A549 (cell line): ENCODE results near the gene ALOX12. TPM values are rescaled to one million over a fixed set of nuclear protein-coding genes. Genes with fewer than 3 reads are reported as not detected.

Experiments used
- ATAC-seq, 2 experiments: fragments of 200-7000 bp in 1 of 2; fragments of >200 bp in 1 of 2; cut with Nextera tagmentation in 1 of 2; cut with Tn5 transposase in 1 of 2; 3 replicates each; pipeline versions ENCODE4 v1.8.0 to v1.9.1; 2018 to 2020; ENCODE audit warnings: mild to moderate bottlenecking in 1 of 2, moderate library complexity in 1 of 2
- CTCF ChIA-PET: fragments of 300-600 bp; sonication (Branson Sonifier 250); formaldehyde crosslinking; extraction: SDS; loops from one replicate; lab custom pipeline; 2021; ENCODE audit warnings: antibody characterized with exemption, inconsistent platforms; lab: Yijun Ruan, JAX
- POLR2A ChIA-PET: fragments of 350-600 bp; formaldehyde crosslinking; extraction: SDS; loops from one replicate; lab custom pipeline; 2021; ENCODE audit warnings: antibody characterized with exemption, inconsistent platforms; lab: Yijun Ruan, JAX
- DNase-seq, 2 experiments: peaks; one replicate each; pipeline versions ENCODE4 v3.0.0 to v3.0.0-alpha.2; 2011 to 2016; ENCODE audit warnings: low read depth in 1 of 2, low spot score in 1 of 2
- FAIRE-seq: peaks from 2 replicates; lab custom pipeline; 2011; peaks lifted over from hg19 to GRCh38; lab: Jason Lieb, UNC
- H3K27ac ChIP-seq, 2 experiments: fragments of >200 bp; sonication (Bioruptor Twin); formaldehyde crosslinking; 3 replicates each; pipeline ENCODE4 v1.5.1; 2016 to 2017
- H3K4me1 ChIP-seq: fragments of >200 bp; sonication (Bioruptor Twin); formaldehyde crosslinking; 3 replicates; pipeline ENCODE4 v1.6.1; 2016
- H3K4me2 ChIP-seq: fragments of >200 bp; sonication (Bioruptor Twin); formaldehyde crosslinking; 3 replicates; pipeline ENCODE4 v1.6.1; 2016
- H3K4me3 ChIP-seq: fragments of >200 bp; sonication (Bioruptor Twin); formaldehyde crosslinking; 3 replicates; pipeline ENCODE4 v1.5.1; 2016
- H3K9me3 ChIP-seq: fragments of >200 bp; sonication (Bioruptor Twin); formaldehyde crosslinking; 3 replicates; pipeline ENCODE4 v1.6.1; 2016
- EHF ChIP-seq: fragments of 250-450 bp; sonication (Bioruptor Pico); IDR thresholded peaks from 2 replicates; pipeline ENCODE4 v1.5.0; 2020; ENCODE audit warnings: mild to moderate bottlenecking
- EHMT2 ChIP-seq: fragments of 200-600 bp; sonication (generic); IDR thresholded peaks from 2 replicates; pipeline ENCODE4 v1.6.1; 2016; ENCODE audit warnings: antibody characterized with exemption, low read depth, mild to moderate bottlenecking, moderate library complexity
- ESRRA ChIP-seq: fragments of 150-350 bp; IDR thresholded peaks from 2 replicates; pipeline ENCODE4 v1.6.1; 2014; ENCODE audit warnings: mild to moderate bottlenecking, low read length, borderline replicate concordance
- HDAC2 ChIP-seq: fragments of 200-600 bp; sonication (generic); IDR thresholded peaks from 2 replicates; pipeline ENCODE4 v1.6.1; 2016
- HEYL ChIP-seq: fragments of 250-450 bp; sonication (Bioruptor Pico); IDR thresholded peaks from 2 replicates; pipeline ENCODE4 v1.8.0; 2021; ENCODE audit warnings: mild to moderate bottlenecking, moderate library complexity
- HOXB13 ChIP-seq: fragments of 250-450 bp; sonication (Bioruptor Pico); IDR thresholded peaks from 2 replicates; pipeline ENCODE4 v1.5.0; 2020; ENCODE audit warnings: low read depth, mild to moderate bottlenecking, moderate library complexity
- HOXB5 ChIP-seq: fragments of 250-450 bp; sonication (Bioruptor Pico); IDR thresholded peaks from 2 replicates; pipeline ENCODE4 v1.5.0; 2020; ENCODE audit warnings: mild to moderate bottlenecking, moderate library complexity
- JUN ChIP-seq, 2 experiments: fragments of >200 bp; sonication (Bioruptor Twin); formaldehyde crosslinking; IDR thresholded peaks; 2 replicates in 1 of 2; 3 replicates in 1 of 2; pipeline ENCODE4 v1.6.1; 2016 to 2017
- KDM5A ChIP-seq: fragments of 200-600 bp; sonication (generic); IDR thresholded peaks from 2 replicates; pipeline ENCODE4 v1.6.1; 2016; ENCODE audit warnings: antibody characterized with exemption, mild to moderate bottlenecking
- MAZ ChIP-seq: fragments of 150-350 bp; IDR thresholded peaks from 2 replicates; pipeline ENCODE4 v1.6.1; 2014; ENCODE audit warnings: antibody characterized with exemption, low read depth, low read length, borderline replicate concordance
- MYC ChIP-seq: IDR thresholded peaks from 2 replicates; pipeline ENCODE4 v1.6.1; 2012; ENCODE audit warnings: mild to moderate bottlenecking, inconsistent platforms, low read length, improper control_type of control experiment, borderline replicate concordance
- NFE2L2 ChIP-seq: fragments of 150-350 bp; conservative IDR thresholded peaks from 2 replicates; pipeline ENCODE4 v1.6.1; 2014; ENCODE audit warnings: low read length
- NPAS2 ChIP-seq: fragments of 250-450 bp; sonication (Bioruptor Pico); IDR thresholded peaks from 2 replicates; pipeline ENCODE4 v1.8.0; 2022; ENCODE audit warnings: mild to moderate bottlenecking, moderate library complexity, borderline replicate concordance
- POLR2A ChIP-seq: IDR thresholded peaks from 2 replicates; pipeline ENCODE4 v1.6.1; 2012; ENCODE audit warnings: mild to moderate bottlenecking, low read length
- POLR2AphosphoS2 ChIP-seq: conservative IDR thresholded peaks from 2 replicates; pipeline ENCODE4 v1.6.1; 2012; ENCODE audit warnings: low read length, improper control_type of control experiment, inconsistent platforms
- RARB ChIP-seq: fragments of 250-450 bp; sonication (Bioruptor Pico); IDR thresholded peaks from 2 replicates; pipeline ENCODE4 v1.8.0; 2021; ENCODE audit warnings: mild to moderate bottlenecking, moderate library complexity
- RCOR1 ChIP-seq: fragments of 150-350 bp; IDR thresholded peaks from 2 replicates; pipeline ENCODE4 v1.6.1; 2014; ENCODE audit warnings: antibody characterized with exemption, low read length, low read depth
- RNF2 ChIP-seq: fragments of 200-600 bp; sonication (generic); IDR thresholded peaks from 2 replicates; pipeline ENCODE4 v1.6.1; 2016; ENCODE audit warnings: low read depth, mild to moderate bottlenecking, antibody characterized with exemption, moderate library complexity, borderline replicate concordance
- TP53 ChIP-seq: fragments of 250-450 bp; sonication (Bioruptor Pico); IDR thresholded peaks from 2 replicates; pipeline ENCODE4 v1.5.0; 2021; ENCODE audit warnings: mild to moderate bottlenecking, moderate library complexity
- ZFP36 ChIP-seq: fragments of 450-650 bp; IDR thresholded peaks from 2 replicates; pipeline ENCODE4 v1.6.1; 2014; ENCODE audit warnings: borderline replicate concordance; ENCODE audit not compliant: partially characterized antibody
- ZNF302 ChIP-seq: fragments of 250-450 bp; sonication (Bioruptor Pico); IDR thresholded peaks from 2 replicates; pipeline ENCODE4 v1.9.0; 2021; ENCODE audit warnings: inconsistent platforms, mild to moderate bottlenecking, moderate library complexity
- ZSCAN20 ChIP-seq: fragments of 250-450 bp; sonication (Bioruptor Pico); IDR thresholded peaks from 2 replicates; pipeline ENCODE4 v1.8.0; 2022; ENCODE audit warnings: mild to moderate bottlenecking, moderate library complexity
- WGBS: methylation state at CpG from one replicate; pipeline ENCODE4 v1.1.6; 2017; ENCODE audit errors: missing lambda C conversion rate; 5-methylcytosine and 5-hydroxymethylcytosine counted together
- polyA plus RNA-seq, 4 experiments: library from polyadenylated mRNA; depleted of rRNA in 3 of 4; stranded (reverse); fragments of >200 nt; fragmentation: RNase III in 1 of 4; extraction: RNeasy Plus Mini Kit Qiagen cat#74134 plus additional on column Dnase treatment in 1 of 4; gene quantifications; 2 replicates in 3 of 4; 3 replicates in 1 of 4; pipeline ENCODE4 v1.2.3, GENCODE V29; 2011 to 2017
- TF ChIP-seq, protein P1 (sequence below): fragments of 150-350 bp; IDR thresholded peaks from 2 replicates; pipeline ENCODE4 v1.6.1; 2014; ENCODE audit warnings: low read depth, mild to moderate bottlenecking, low read length
- TF ChIP-seq, protein P2 (sequence below): IDR thresholded peaks from 2 replicates; pipeline ENCODE4 v1.6.1; 2012
- TF ChIP-seq, protein P3 (sequence below): fragments of >200 bp; sonication (Bioruptor Twin); formaldehyde crosslinking; IDR thresholded peaks from 2 replicates; pipeline ENCODE4 v1.6.1; 2016
- TF ChIP-seq, protein P4 (sequence below): fragments of 450-650 bp; IDR thresholded peaks from 2 replicates; pipeline ENCODE4 v1.6.1; 2014; ENCODE audit warnings: antibody characterized with exemption
- TF ChIP-seq, protein P5 (sequence below): fragments of >200 bp; sonication (Bioruptor Twin); formaldehyde crosslinking; IDR thresholded peaks from 3 replicates; pipeline ENCODE4 v1.6.1; 2016
- TF ChIP-seq, protein P6 (sequence below): IDR thresholded peaks from 2 replicates; pipeline ENCODE4 v1.6.1; 2012
- TF ChIP-seq, protein P7 (sequence below): fragments of 250-450 bp; sonication (Bioruptor Pico); IDR thresholded peaks from 2 replicates; pipeline ENCODE4 v1.5.0; 2020; ENCODE audit warnings: low read depth, mild to moderate bottlenecking, moderate library complexity

The ALOX12 gene
- polyA plus RNA-seq, 2 of the 4 experiments (the other 2 are of a cell fraction) = not detected

DNA sequence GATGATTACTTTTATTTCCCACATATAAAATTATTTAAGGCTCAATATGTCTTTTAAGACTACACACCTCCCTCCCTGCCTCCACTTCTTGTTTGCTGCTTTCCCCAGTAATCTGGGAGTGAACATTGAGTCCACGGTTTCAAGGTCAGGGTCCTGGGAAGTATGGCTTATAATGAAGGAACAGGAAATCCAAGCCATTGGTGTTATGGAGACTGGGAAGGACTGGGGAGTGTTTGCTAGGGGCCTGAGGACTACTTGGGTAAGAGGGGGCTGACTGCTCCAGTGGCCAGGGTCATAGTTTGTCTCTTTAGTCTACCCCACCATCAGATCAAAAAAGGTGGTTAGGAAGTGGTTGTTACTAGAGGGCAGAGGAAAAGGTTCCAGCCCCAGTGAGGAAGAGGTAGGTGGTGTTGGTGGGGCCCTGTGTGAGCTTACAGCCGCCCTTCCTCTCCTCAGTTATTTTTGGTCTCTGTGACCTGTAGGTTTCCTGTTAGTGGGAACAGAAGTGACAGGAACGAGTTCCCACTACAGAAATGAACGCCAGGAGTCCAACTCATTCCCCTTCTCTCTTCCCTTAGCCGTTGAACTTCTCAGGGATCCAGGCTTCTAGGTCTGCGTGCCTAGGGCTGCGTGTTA, 39.2 kb downstream of the ALOX12 start:
- FAIRE-seq (peak; percentile 13), DNase-seq (no peak), ATAC-seq (peak; percentile 22 to 26)
- H3K4me1 ChIP-seq = peaks cover 13% of the 10 kb centered on the region; the same call in 2 of the 3 replicates
- peak overlapping the region; percentile 72 for H3K4me2 ChIP-seq
- H3K27ac ChIP-seq = peak overlapping the region; percentile 86 to 97
- ChIA-PET POLR2A (interaction anchor here (0.8 to 1.7 kb wide), 18 partner anchors 9 to 384 kb away, joined by 3 to 16 read pairs (median 4); partner anchors contain the start of genes C17orf100, DVL2, GABARAP and MED31), CTCF (interaction anchor here (0.6 to 34.0 kb wide), 9 partner anchors 10 to 839 kb away, joined by 3 to 1477 read pairs (median 7); partner anchors contain the start of genes ASGR2 and SLC16A11)
- peak overlapping the region; percentile 85 for H3K4me3 ChIP-seq
- no peaks in the 10 kb centered on the region for H3K9me3 ChIP-seq
- 15% methylated on average over 7 of the region's 7 CpGs for WGBS
- TF ChIP-seq MYC = no peak
- TF ChIP-seq TP53 = peak; percentile 7; the same call in 1 of the 2 replicates

DNA sequence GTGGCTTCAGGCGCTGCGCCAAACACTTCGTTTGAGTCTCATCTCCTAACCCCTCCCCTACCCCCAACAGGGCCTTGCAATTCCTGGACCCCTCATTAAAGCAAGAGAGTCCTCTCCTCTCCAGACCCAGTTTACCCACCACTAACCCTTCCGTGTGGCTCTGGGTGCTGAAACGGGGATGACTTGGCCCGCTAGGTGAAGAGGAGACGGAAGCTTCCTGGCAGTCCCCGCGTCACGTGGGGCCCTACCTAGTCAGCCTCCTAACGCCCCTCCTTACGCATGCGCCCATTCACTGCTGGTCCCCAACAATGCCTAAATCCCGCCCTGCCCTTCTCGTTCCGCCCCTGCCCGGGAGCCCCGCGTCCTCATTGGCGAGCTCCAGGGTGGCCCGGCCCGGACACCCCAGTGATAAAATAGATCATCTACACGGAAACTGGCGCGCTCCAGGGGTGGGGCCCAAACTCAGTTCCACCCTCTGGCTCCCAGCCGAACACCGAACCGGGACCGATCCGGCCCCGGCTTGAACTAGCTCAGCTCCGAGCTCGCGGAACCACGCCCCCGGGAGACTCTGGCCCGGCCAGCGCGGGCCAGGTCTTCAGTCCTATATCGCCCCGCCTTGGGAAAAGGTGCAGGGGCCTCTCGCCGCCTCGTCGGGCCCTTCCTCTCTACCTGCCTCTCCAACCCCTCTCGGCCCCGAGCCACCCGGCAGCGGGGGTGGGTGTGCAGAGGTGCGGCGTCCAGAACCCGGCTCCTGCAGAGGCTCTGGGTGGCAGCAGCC, 39.9 kb downstream of the ALOX12 start, which contains the start of gene SLC16A13:
Gene SLC16A13, plus strand, starts transcription at position 425 of the 778 bp plus-strand sequence. CDS start 368 bp downstream, outside the sequence.
- Histone ChIP-seq H3K4me1 (peaks cover 13% of the 10 kb centered on the region; the same call in 2 of the 3 replicates), H3K9me3 (no peaks in the 10 kb centered on the region), H3K4me2 (peak within 1 kb of the TSS; percentile 87), H3K27ac (peak within 1 kb of the TSS; percentile 86 to 97), H3K4me3 (peak within 1 kb of the TSS; percentile 85)
- FAIRE-seq = peak; percentile 90
- ChIA-PET CTCF (interaction anchor here (0.6 to 34.0 kb wide), 9 partner anchors 10 to 839 kb away, joined by 3 to 1477 read pairs (median 7); partner anchors contain the start of genes ASGR2 and SLC16A11), POLR2A (interaction anchor here (0.7 to 1.7 kb wide), 22 partner anchors 10 to 385 kb away, joined by 3 to 16 read pairs (median 4); partner anchors contain the start of genes C17orf100, DVL2, GABARAP and MED31)
- DNase-seq = peak; percentile 99 to 100
- peak; percentile 93 to 97 for ATAC-seq
- WGBS = 1% methylated on average over 32 of the region's 52 CpGs
- TF ChIP-seq EHF (CRISPR knock-in tag) (no peak), MYC (no peak; the same call in 1 of the 2 replicates), ZFP36 (no peak), JUN (IDR thresholded peaks at IDR 0.05) (peak; percentile 67 to 85; a peak in 4 of 5 replicates), ESRRA (no peak), ZSCAN20 (CRISPR knock-in tag) (no peak), HEYL (CRISPR knock-in tag) (no peak), TP53 (no peak), KDM5A (no peak), RARB (CRISPR knock-in tag) (no peak), ZNF302 (CRISPR knock-in tag) (no peak), HOXB13 (CRISPR knock-in tag) (no peak), POLR2A (peak; percentile 96), POLR2AphosphoS2 (no peak), MAZ (no peak), HOXB5 (CRISPR knock-in tag) (peak; percentile 34; the same call in 1 of the 2 replicates), HDAC2 (no peak), RCOR1 (no peak), EHMT2 (no peak), NFE2L2 (no peak), RNF2 (0 out of 2 replicates have a peak, but pooled peaks have one; percentile 70), NPAS2 (no peak)
- TF ChIP-seq, protein P1, sequence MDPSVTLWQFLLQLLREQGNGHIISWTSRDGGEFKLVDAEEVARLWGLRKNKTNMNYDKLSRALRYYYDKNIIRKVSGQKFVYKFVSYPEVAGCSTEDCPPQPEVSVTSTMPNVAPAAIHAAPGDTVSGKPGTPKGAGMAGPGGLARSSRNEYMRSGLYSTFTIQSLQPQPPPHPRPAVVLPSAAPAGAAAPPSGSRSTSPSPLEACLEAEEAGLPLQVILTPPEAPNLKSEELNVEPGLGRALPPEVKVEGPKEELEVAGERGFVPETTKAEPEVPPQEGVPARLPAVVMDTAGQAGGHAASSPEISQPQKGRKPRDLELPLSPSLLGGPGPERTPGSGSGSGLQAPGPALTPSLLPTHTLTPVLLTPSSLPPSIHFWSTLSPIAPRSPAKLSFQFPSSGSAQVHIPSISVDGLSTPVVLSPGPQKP = no peak
- TF ChIP-seq, protein P2, sequence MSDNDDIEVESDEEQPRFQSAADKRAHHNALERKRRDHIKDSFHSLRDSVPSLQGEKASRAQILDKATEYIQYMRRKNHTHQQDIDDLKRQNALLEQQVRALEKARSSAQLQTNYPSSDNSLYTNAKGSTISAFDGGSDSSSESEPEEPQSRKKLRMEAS = peak; percentile 90
- TF ChIP-seq, protein P3, sequence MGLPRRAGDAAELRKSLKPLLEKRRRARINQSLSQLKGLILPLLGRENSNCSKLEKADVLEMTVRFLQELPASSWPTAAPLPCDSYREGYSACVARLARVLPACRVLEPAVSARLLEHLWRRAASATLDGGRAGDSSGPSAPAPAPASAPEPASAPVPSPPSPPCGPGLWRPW = no peak
- TF ChIP-seq, protein P4, sequence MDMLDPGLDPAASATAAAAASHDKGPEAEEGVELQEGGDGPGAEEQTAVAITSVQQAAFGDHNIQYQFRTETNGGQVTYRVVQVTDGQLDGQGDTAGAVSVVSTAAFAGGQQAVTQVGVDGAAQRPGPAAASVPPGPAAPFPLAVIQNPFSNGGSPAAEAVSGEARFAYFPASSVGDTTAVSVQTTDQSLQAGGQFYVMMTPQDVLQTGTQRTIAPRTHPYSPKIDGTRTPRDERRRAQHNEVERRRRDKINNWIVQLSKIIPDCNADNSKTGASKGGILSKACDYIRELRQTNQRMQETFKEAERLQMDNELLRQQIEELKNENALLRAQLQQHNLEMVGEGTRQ = peak; percentile 98
- TF ChIP-seq, protein P5, sequence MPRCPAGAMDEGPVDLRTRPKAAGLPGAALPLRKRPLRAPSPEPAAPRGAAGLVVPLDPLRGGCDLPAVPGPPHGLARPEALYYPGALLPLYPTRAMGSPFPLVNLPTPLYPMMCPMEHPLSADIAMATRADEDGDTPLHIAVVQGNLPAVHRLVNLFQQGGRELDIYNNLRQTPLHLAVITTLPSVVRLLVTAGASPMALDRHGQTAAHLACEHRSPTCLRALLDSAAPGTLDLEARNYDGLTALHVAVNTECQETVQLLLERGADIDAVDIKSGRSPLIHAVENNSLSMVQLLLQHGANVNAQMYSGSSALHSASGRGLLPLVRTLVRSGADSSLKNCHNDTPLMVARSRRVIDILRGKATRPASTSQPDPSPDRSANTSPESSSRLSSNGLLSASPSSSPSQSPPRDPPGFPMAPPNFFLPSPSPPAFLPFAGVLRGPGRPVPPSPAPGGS = peak; percentile 88
- TF ChIP-seq, protein P6, sequence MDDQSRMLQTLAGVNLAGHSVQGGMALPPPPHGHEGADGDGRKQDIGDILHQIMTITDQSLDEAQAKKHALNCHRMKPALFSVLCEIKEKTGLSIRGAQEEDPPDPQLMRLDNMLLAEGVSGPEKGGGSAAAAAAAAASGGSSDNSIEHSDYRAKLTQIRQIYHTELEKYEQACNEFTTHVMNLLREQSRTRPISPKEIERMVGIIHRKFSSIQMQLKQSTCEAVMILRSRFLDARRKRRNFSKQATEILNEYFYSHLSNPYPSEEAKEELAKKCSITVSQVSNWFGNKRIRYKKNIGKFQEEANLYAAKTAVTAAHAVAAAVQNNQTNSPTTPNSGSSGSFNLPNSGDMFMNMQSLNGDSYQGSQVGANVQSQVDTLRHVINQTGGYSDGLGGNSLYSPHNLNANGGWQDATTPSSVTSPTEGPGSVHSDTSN = no peak
- TF ChIP-seq, protein P7, sequence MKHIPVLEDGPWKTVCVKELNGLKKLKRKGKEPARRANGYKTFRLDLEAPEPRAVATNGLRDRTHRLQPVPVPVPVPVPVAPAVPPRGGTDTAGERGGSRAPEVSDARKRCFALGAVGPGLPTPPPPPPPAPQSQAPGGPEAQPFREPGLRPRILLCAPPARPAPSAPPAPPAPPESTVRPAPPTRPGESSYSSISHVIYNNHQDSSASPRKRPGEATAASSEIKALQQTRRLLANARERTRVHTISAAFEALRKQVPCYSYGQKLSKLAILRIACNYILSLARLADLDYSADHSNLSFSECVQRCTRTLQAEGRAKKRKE (CRISPR knock-in tag) = no peak
